Activated CD4-positive, alpha-beta T cell treated with anti-CD3 and anti-CD28 coated beads, Interleukin-2, amount 50 U/mL, for 16 hours (primary cell): ENCODE measurements around the gene NAT8L.

Experiments
- DNase-seq: peaks from one replicate; pipeline ENCODE4 v3.0.0-alpha.2; 2020

NAT8L gene

GRCh38 chr4:2096073-2096609 lies 37.0 kb downstream of the NAT8L start:
- DNase-seq: no peak

GRCh38 chr4:2101346-2102044 lies 42.4 kb downstream of the NAT8L start:
- no peak for DNase-seq

DNA sequence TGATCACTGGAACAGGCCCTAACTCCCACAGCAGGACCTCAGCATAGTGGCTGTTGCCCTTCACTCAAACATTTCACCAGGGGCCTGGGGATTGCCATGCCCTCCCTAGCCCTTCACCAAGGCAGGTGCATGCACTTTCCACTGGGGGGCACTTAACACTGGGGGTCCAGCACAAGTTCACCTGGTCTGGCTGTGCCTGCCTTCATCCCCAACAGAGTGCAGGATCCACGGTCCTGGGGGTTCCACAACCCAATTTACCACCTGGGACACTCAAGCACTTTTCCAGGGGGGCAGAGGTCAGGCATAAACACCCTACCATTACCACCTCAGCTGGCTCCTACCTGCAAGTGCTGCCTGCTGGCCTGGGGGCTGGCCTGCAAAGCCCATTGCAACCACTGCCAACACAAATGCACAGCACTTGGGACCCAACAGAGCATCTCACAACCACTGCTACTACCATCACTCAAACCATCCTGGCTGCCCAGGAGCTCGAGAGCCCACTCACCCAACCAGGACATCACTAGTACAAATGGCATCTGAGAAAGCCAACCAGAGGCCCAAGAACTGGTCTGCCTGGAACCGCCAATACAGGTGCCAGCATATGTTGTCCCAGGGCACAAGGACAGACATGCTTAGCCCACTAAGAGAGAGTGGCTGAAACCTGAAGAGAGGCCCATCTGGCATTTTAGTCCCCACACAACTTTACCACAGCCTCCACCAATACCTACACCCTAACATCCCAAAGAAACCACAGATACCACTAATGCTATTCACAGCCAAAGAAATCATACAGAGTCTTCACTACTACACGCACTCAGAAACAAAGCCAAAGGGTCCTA lies 43.1 kb downstream of the NAT8L start:
- no peak for DNase-seq

DNA sequence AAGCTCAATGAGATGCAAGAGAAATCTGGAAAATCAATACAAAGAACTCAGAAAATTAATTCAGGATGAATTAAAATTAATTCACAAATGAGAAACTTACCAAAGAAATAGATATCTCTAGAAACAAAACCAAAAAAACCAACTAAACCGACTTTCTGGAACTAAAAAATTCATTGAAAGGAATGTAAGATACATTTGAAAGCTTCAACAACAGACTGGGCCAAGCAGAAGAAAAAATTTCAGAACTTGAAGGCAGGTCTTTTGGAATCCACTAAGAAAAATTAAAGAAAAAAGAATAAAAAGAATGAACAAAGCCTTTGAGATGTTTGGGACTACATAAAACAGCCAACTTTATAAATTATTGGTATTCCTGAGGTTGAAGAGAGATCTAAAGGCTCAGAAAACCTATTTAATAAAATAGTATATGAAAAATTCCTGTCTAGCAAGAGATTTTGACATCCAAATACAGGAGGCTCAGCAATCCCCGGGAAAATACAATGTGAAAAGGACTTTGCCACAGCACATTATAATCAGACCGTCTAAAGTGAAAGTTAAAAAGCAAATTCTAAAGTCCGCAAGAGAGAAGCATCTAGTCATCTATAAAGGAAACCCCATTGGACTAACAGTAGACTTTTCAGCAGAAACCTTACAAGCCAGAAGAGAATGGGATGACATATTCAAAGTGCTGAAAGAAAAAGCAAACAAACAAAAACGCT lies 44.2 kb downstream of the NAT8L start:
- no peak for DNase-seq

- no peak for DNase-seq
These were observed 44.9 kb downstream of the NAT8L start for GRCh38 chr4:2103843-2104547.

GRCh38 chr4:2104556-2105345 lies 45.6 kb downstream of the NAT8L start:
- DNase-seq: no peak

- no peak for DNase-seq
These were observed 46.4 kb downstream of the NAT8L start for GRCh38 chr4:2105559-2105958.

- no peak for DNase-seq
These were observed 57.7 kb downstream of the NAT8L start for GRCh38 chr4:2116687-2117400.
